HCT116 (cell line): ENCODE data around the gene STARD3NL. TPM values are rescaled to one million over a fixed set of nuclear protein-coding genes. Genes with fewer than 3 reads are reported as not detected.

Experiments used
- ATAC-seq: fragments of 200-7000 bp; cut with Tn5 transposase; 2 replicates; pipeline ENCODE4 v1.9.1; 2020; ENCODE audit warnings: mild to moderate bottlenecking, moderate library complexity
- BruUV-seq: library from RNA; stranded (reverse); fragments of 400-500 nt; replicated peaks from 2 replicates; lab custom pipeline; 2021; lab: Mats Ljungman, UMichigan
- CTCF ChIA-PET: fragments of 300-600 bp; sonication (Branson Sonifier 250); formaldehyde crosslinking; loops from one replicate; lab custom pipeline; 2021; ENCODE audit warnings: antibody characterized with exemption; lab: Charles Lee
- POLR2A ChIA-PET: fragments of 300-600, 350-600 bp; sonication (Branson Sonifier 250); formaldehyde crosslinking; loops from one replicate; lab custom pipeline; 2021; ENCODE audit warnings: antibody characterized with exemption; lab: Charles Lee
- RAD21 ChIA-PET, 2 experiments: fragments of 300-600 bp; sonication (Branson Sonifier 250); formaldehyde crosslinking; loops; one replicate each; lab custom pipeline; 2023; ENCODE audit warnings: low total read pairs in 2 of 2; ENCODE audit not compliant: uncharacterized antibody in 2 of 2, unreplicated experiment in 2 of 2, low non-redundant PET in 1 of 2; lab: Charles Lee
- DNase-seq: peaks from one replicate; pipeline ENCODE4 v3.0.0-alpha.2; 2010; ENCODE audit warnings: low read depth, low spot score
- H2AFZ ChIP-seq: fragments of 200-600 bp; shearing (Covaris generic), sonication (generic); 2 replicates; pipeline ENCODE4 v1.6.1; 2017; ENCODE audit warnings: low read depth, mixed run types, mixed read lengths, antibody characterized with exemption, low read length; ENCODE audit not compliant: poor library complexity, severe bottlenecking
- H3K27ac ChIP-seq: 2 replicates; pipeline ENCODE4 v1.5.1; 2012; ENCODE audit warnings: low read depth, low read length
- H3K27me3 ChIP-seq: fragments of 200-600 bp; sonication (generic); 2 replicates; pipeline ENCODE4 v1.6.1; 2016; ENCODE audit warnings: mixed run types, low read length, mixed read lengths; ENCODE audit not compliant: insufficient read depth
- H3K36me3 ChIP-seq, 2 experiments: fragments of 200-500 bp in 1 of 2; fragments of 200-600 bp in 1 of 2; sonication (Bioruptor generic) in 1 of 2; sonication (generic) in 1 of 2; 2 replicates each; pipeline versions ENCODE4 v1.5.1 to v1.6.1; 2014 to 2016; ENCODE audit warnings: low read length in 2 of 2, inconsistent platforms in 1 of 2, mixed read lengths in 1 of 2, mixed run types in 1 of 2; ENCODE audit not compliant: insufficient read depth in 2 of 2, control insufficient read depth in 1 of 2
- H3K4me1 ChIP-seq, 2 experiments: fragments of 200-600 bp in 1 of 2; sonication (generic) in 1 of 2; 2 replicates each; pipeline versions ENCODE4 v1.5.1 to v1.6.1; 2012 to 2017; ENCODE audit warnings: low read length in 2 of 2, inconsistent platforms in 1 of 2, mild to moderate bottlenecking in 1 of 2, mixed read lengths in 1 of 2, mixed run types in 1 of 2, moderate library complexity in 1 of 2; ENCODE audit not compliant: insufficient read depth in 2 of 2, control insufficient read depth in 1 of 2
- H3K4me2 ChIP-seq: fragments of 200-600 bp; sonication (generic); 2 replicates; pipeline ENCODE4 v1.6.1; 2017; ENCODE audit warnings: mixed run types, low read length, mixed read lengths
- H3K4me3 ChIP-seq, 2 experiments: fragments of 200-600 bp in 1 of 2; sonication (generic) in 1 of 2; replicated peaks in 1 of 2; 2 replicates each; pipeline ENCODE4 v1.5.1; 2011 to 2016; ENCODE audit warnings: low read length in 2 of 2, control low read depth in 1 of 2, low read depth in 1 of 2, mild to moderate bottlenecking in 1 of 2, mixed read lengths in 1 of 2, mixed run types in 1 of 2
- H3K79me2 ChIP-seq: fragments of 200-600 bp; sonication (generic); 2 replicates; pipeline ENCODE4 v1.6.1; 2017; ENCODE audit warnings: mild to moderate bottlenecking, mixed run types, low read length, moderate library complexity, mixed read lengths; ENCODE audit not compliant: insufficient read depth
- H3K9ac ChIP-seq: fragments of 200-600 bp; sonication (generic); 2 replicates; pipeline ENCODE4 v1.6.1; 2016; ENCODE audit warnings: low read length, mixed read lengths
- H3K9me2 ChIP-seq: fragments of 200-600 bp; sonication (generic), shearing (Covaris generic); 2 replicates; pipeline ENCODE4 v1.6.1; 2017; ENCODE audit warnings: mixed run types, mild to moderate bottlenecking, moderate library complexity; ENCODE audit not compliant: insufficient read depth
- H3K9me3 ChIP-seq, 2 experiments: fragments of 200-500 bp in 1 of 2; fragments of 200-600 bp in 1 of 2; sonication (Bioruptor generic) in 1 of 2; sonication (generic) in 1 of 2; 2 replicates each; pipeline ENCODE4 v1.6.1; 2014 to 2017; ENCODE audit warnings: low read length in 2 of 2, mixed read lengths in 2 of 2, inconsistent platforms in 1 of 2, low read depth in 1 of 2, mild to moderate bottlenecking in 1 of 2, mixed run types in 1 of 2, moderate library complexity in 1 of 2; ENCODE audit not compliant: control insufficient read depth in 1 of 2, insufficient read depth in 1 of 2
- H4K20me1 ChIP-seq: fragments of 200-600 bp; sonication (generic), shearing (Covaris generic); 2 replicates; pipeline ENCODE4 v1.6.1; 2017; ENCODE audit warnings: mixed run types, mild to moderate bottlenecking, moderate library complexity; ENCODE audit not compliant: insufficient read depth
- ATF3 ChIP-seq: IDR thresholded peaks from 2 replicates; pipeline ENCODE4 v1.6.1; 2012
- CEBPB ChIP-seq: IDR thresholded peaks from 2 replicates; pipeline ENCODE4 v1.6.1; 2012; ENCODE audit warnings: low read depth
- EGR1 ChIP-seq: IDR thresholded peaks from 2 replicates; pipeline ENCODE4 v1.6.1; 2012; ENCODE audit warnings: low read depth
- EZH2 ChIP-seq: fragments of 200-600 bp; sonication (generic); IDR thresholded peaks from 2 replicates; pipeline ENCODE4 v1.6.1; 2017; ENCODE audit warnings: antibody characterized with exemption, mixed run types
- EZH2phosphoT487 ChIP-seq: fragments of 200-600 bp; IDR thresholded peaks from 2 replicates; pipeline ENCODE4 v1.6.1; 2018; ENCODE audit warnings: antibody characterized with exemption, borderline replicate concordance
- FOSL1 ChIP-seq: IDR thresholded peaks from 2 replicates; pipeline ENCODE4 v1.6.1; 2012; ENCODE audit warnings: low read depth
- POLR2A ChIP-seq: IDR thresholded peaks from 2 replicates; pipeline ENCODE4 v1.7.0; 2011; ENCODE audit warnings: borderline replicate concordance; ENCODE audit not compliant: insufficient read depth, insufficient read length; ENCODE audit errors: extremely low read depth
- POLR2AphosphoS5 ChIP-seq: IDR thresholded peaks from 2 replicates; pipeline ENCODE4 v1.6.1; 2011; ENCODE audit warnings: mild to moderate bottlenecking, low read depth, low read length, moderate library complexity
- RAD21 ChIP-seq: IDR thresholded peaks from 2 replicates; pipeline ENCODE4 v1.6.1; 2012; ENCODE audit warnings: low read depth, mild to moderate bottlenecking
- SIN3A ChIP-seq: IDR thresholded peaks from 2 replicates; pipeline ENCODE4 v1.6.1; 2012; ENCODE audit warnings: low read depth
- SP1 ChIP-seq: IDR thresholded peaks from 2 replicates; pipeline ENCODE4 v1.6.1; 2012; ENCODE audit warnings: low read depth
- SRF ChIP-seq: IDR thresholded peaks from 2 replicates; pipeline ENCODE4 v1.6.1; 2012; ENCODE audit warnings: low read depth
- TCF7L2 ChIP-seq: IDR thresholded peaks from 2 replicates; pipeline ENCODE4 v1.7.0; 2011; ENCODE audit warnings: borderline replicate concordance, inconsistent platforms; ENCODE audit not compliant: insufficient read depth, insufficient read length; ENCODE audit errors: extremely low read depth
- intact Hi-C: fragments of 100-400 bp; cut with micrococcal nuclease; formaldehyde crosslinking; loops from 2 replicates; pipeline ENCODE4 v1.10.0; 2022
- total RNA-seq: library from RNA; stranded (reverse); gene quantifications from one replicate; pipeline ENCODE4 v1.2.1, GENCODE V29; 2021; ENCODE audit not compliant: unreplicated experiment
- TF ChIP-seq, protein P1 (sequence below), 3 experiments: fragments of 200-600 bp in 1 of 3; sonication (generic) in 1 of 3; IDR thresholded peaks in 2 of 3; conservative IDR thresholded peaks in 1 of 3; 2 replicates each; pipeline ENCODE4 v1.5.1; 2012 to 2017; ENCODE audit warnings: low read depth in 2 of 3, low read length in 2 of 3, antibody characterized with exemption in 1 of 3, borderline replicate concordance in 1 of 3, control low read depth in 1 of 3, mild to moderate bottlenecking in 1 of 3, mixed read lengths in 1 of 3, mixed run types in 1 of 3, moderate library complexity in 1 of 3; ENCODE audit not compliant: insufficient read depth in 1 of 3
- TF ChIP-seq, protein P2 (sequence below): IDR thresholded peaks from 2 replicates; pipeline ENCODE4 v1.6.1; 2012; ENCODE audit warnings: low read depth
- TF ChIP-seq, protein P3 (sequence below): IDR thresholded peaks from 2 replicates; pipeline ENCODE4 v1.6.1; 2011; ENCODE audit warnings: mild to moderate bottlenecking, low read length, moderate library complexity; ENCODE audit not compliant: insufficient replicate concordance; ENCODE audit errors: extremely low read depth

STARD3NL gene
- total RNA-seq, 1 experiment from 2014 or later = 32.0 TPM

DNA sequence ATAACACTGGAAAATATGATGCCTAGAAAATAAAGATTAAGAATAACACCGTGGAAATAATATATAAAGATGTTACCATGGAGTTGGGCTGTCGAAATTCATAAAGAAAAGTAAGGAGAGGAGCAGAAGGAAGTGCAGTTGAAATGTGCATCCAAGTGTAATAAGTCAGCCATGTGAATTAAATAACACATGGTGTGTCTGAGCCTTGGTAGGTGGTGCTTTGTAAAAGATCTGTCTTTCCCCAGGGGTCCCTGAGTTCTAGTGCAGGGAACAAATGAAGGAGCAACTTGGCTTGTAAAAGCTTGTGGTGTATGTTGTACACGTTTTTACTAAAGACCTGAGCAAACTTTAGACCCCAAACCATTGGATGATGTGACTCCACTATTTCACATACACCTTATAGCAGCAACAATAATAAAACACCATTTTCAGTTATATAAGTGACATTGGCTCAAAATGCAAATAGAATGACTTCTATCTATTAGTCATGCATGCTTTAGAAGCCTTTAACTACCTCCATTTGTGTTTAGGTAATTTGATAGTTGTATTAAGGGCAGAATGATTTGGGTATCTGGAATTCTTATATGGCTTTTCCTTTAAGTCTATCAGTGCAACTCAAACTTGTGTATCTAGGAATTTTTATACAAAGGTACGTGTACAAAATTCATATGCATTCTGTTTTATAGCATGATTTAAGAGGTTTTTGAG, 11.3 kb downstream of the STARD3NL start:
- ATAC-seq (no peak), DNase-seq (no peak)
- H3K4me3 ChIP-seq = no peak overlapping the region
- intact Hi-C loops = no loop called here
- H3K27me3 ChIP-seq = no peaks in the 10 kb centered on the region
- H3K36me3 ChIP-seq = no peaks in the 10 kb centered on the region
- H3K79me2 ChIP-seq = peaks cover 23% of the 10 kb centered on the region
- no peaks in the 10 kb centered on the region for H3K9me3 ChIP-seq
- RAD21 ChIA-PET = no interaction called here
- no peak overlapping the region for H3K4me2 ChIP-seq
- no peaks in the 10 kb centered on the region for H3K4me1 ChIP-seq
- no peak for TF ChIP-seq TCF7L2
- no peak for TF ChIP-seq SP1
- TF ChIP-seq, protein P1, sequence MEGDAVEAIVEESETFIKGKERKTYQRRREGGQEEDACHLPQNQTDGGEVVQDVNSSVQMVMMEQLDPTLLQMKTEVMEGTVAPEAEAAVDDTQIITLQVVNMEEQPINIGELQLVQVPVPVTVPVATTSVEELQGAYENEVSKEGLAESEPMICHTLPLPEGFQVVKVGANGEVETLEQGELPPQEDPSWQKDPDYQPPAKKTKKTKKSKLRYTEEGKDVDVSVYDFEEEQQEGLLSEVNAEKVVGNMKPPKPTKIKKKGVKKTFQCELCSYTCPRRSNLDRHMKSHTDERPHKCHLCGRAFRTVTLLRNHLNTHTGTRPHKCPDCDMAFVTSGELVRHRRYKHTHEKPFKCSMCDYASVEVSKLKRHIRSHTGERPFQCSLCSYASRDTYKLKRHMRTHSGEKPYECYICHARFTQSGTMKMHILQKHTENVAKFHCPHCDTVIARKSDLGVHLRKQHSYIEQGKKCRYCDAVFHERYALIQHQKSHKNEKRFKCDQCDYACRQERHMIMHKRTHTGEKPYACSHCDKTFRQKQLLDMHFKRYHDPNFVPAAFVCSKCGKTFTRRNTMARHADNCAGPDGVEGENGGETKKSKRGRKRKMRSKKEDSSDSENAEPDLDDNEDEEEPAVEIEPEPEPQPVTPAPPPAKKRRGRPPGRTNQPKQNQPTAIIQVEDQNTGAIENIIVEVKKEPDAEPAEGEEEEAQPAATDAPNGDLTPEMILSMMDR (IDR thresholded peaks at IDR 0.05 in 2 of 3, conservative IDR thresholded peaks at IDR 0.05 in 1 of 3; ENCODE audit: borderline replicate concordance in 1 of 3, insufficient read depth in 1 of 3, low read depth in 2 of 3, low read length in 2 of 3) = no peak
- no peak for TF ChIP-seq EGR1
- no peak for TF ChIP-seq EZH2
- TF ChIP-seq EZH2phosphoT487 = no peak
- TF ChIP-seq, protein P2, sequence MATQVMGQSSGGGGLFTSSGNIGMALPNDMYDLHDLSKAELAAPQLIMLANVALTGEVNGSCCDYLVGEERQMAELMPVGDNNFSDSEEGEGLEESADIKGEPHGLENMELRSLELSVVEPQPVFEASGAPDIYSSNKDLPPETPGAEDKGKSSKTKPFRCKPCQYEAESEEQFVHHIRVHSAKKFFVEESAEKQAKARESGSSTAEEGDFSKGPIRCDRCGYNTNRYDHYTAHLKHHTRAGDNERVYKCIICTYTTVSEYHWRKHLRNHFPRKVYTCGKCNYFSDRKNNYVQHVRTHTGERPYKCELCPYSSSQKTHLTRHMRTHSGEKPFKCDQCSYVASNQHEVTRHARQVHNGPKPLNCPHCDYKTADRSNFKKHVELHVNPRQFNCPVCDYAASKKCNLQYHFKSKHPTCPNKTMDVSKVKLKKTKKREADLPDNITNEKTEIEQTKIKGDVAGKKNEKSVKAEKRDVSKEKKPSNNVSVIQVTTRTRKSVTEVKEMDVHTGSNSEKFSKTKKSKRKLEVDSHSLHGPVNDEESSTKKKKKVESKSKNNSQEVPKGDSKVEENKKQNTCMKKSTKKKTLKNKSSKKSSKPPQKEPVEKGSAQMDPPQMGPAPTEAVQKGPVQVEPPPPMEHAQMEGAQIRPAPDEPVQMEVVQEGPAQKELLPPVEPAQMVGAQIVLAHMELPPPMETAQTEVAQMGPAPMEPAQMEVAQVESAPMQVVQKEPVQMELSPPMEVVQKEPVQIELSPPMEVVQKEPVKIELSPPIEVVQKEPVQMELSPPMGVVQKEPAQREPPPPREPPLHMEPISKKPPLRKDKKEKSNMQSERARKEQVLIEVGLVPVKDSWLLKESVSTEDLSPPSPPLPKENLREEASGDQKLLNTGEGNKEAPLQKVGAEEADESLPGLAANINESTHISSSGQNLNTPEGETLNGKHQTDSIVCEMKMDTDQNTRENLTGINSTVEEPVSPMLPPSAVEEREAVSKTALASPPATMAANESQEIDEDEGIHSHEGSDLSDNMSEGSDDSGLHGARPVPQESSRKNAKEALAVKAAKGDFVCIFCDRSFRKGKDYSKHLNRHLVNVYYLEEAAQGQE = no peak
- no peak for TF ChIP-seq SRF
- TF ChIP-seq, protein P3, sequence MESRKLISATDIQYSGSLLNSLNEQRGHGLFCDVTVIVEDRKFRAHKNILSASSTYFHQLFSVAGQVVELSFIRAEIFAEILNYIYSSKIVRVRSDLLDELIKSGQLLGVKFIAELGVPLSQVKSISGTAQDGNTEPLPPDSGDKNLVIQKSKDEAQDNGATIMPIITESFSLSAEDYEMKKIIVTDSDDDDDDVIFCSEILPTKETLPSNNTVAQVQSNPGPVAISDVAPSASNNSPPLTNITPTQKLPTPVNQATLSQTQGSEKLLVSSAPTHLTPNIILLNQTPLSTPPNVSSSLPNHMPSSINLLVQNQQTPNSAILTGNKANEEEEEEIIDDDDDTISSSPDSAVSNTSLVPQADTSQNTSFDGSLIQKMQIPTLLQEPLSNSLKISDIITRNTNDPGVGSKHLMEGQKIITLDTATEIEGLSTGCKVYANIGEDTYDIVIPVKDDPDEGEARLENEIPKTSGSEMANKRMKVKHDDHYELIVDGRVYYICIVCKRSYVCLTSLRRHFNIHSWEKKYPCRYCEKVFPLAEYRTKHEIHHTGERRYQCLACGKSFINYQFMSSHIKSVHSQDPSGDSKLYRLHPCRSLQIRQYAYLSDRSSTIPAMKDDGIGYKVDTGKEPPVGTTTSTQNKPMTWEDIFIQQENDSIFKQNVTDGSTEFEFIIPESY = no peak
- TF ChIP-seq CEBPB = no peak
- no peak for TF ChIP-seq POLR2A
- no peak for TF ChIP-seq POLR2AphosphoS5
- no peak for TF ChIP-seq ATF3
- no peak for TF ChIP-seq FOSL1
- no peak for TF ChIP-seq SIN3A
- TF ChIP-seq RAD21 = no peak
- TF ChIP-seq, all 23 proteins: peak for 0
- BruUV-seq = no TSS peak
- ChIA-PET POLR2A (no interaction called here), CTCF (no interaction called here)
- Histone ChIP-seq H3K9me2 (no peaks in the 10 kb centered on the region), H4K20me1 (no peaks in the 10 kb centered on the region), H3K27ac (no peak overlapping the region), H3K9ac (no peak overlapping the region), H2AFZ (no peak overlapping the region)
